H1 (cell line): ENCODE measurements around the gene TRIM29. TPM values are rescaled to one million over a fixed set of nuclear protein-coding genes. Genes with fewer than 3 reads are reported as not detected.

Experiments used
- CTCF ChIA-PET: fragments of 300-600 bp; sonication (Branson Sonifier 250); formaldehyde crosslinking; loops from one replicate; lab custom pipeline; 2021; ENCODE audit not compliant: partially characterized antibody; lab: Charles Lee
- POLR2A ChIA-PET: fragments of 300-600 bp; sonication (Branson Sonifier 250); formaldehyde crosslinking; loops from one replicate; lab custom pipeline; 2021; ENCODE audit warnings: inconsistent platforms; ENCODE audit not compliant: partially characterized antibody; lab: Charles Lee
- DNase-seq, 2 experiments: peaks; one replicate each; pipeline versions ENCODE4 v3.0.0 to v3.0.0-alpha.2; 2010 to 2022; ENCODE audit warnings: low spot score in 2 of 2, low read depth in 1 of 2, mixed read lengths in 1 of 2
- FAIRE-seq: peaks from 2 replicates; lab custom pipeline; 2011; peaks lifted over from hg19 to GRCh38; lab: Jason Lieb, UNC
- H2AFZ ChIP-seq: 2 replicates; pipeline ENCODE4 v1.8.1; 2012; ENCODE audit warnings: low read length, inconsistent platforms
- H2AK5ac ChIP-seq: 2 replicates; pipeline ENCODE4 v1.6.1; 2013; ENCODE audit warnings: low read depth, low read length
- H2BK120ac ChIP-seq: replicated peaks from 2 replicates; pipeline ENCODE3; 2013; ENCODE audit warnings: low read depth, low read length, inconsistent platforms
- H2BK12ac ChIP-seq: 2 replicates; pipeline ENCODE4 v1.6.1; 2013; ENCODE audit warnings: low read depth, low read length
- H2BK15ac ChIP-seq: 2 replicates; pipeline ENCODE4 v1.6.1; 2013; ENCODE audit warnings: low read length
- H2BK20ac ChIP-seq: 2 replicates; pipeline ENCODE4 v1.6.1; 2013; ENCODE audit warnings: low read length
- H2BK5ac ChIP-seq: 2 replicates; pipeline ENCODE4 v1.6.1; 2013; ENCODE audit warnings: low read depth, low read length
- H3K14ac ChIP-seq: 2 replicates; pipeline ENCODE4 v1.6.1; 2013; ENCODE audit warnings: inconsistent platforms; ENCODE audit not compliant: insufficient read length
- H3K18ac ChIP-seq: 2 replicates; pipeline ENCODE4 v1.6.1; 2013; ENCODE audit warnings: low read length; ENCODE audit errors: extremely low read depth
- H3K23ac ChIP-seq: 2 replicates; pipeline ENCODE4 v1.6.1; 2013; ENCODE audit warnings: inconsistent platforms; ENCODE audit not compliant: insufficient read length
- H3K23me2 ChIP-seq: 2 replicates; pipeline ENCODE4 v1.6.1; 2013; ENCODE audit warnings: low read depth, low read length
- H3K27ac ChIP-seq: 2 replicates; pipeline ENCODE4 v1.6.1; 2011; ENCODE audit warnings: low read depth, low read length, inconsistent platforms
- H3K27me3 ChIP-seq, 4 experiments: replicated peaks in 1 of 4; 1 replicate in 1 of 4; 2 replicates in 3 of 4; pipeline versions ENCODE4 v1.6.1 to v1.8.1; 2011 to 2013; ENCODE audit warnings: low read length in 3 of 4, mild to moderate bottlenecking in 3 of 4, inconsistent platforms in 2 of 4, mixed read lengths in 2 of 4, moderate library complexity in 1 of 4; ENCODE audit not compliant: control insufficient read depth in 3 of 4, insufficient read depth in 3 of 4; ENCODE audit errors: extremely low read depth in 1 of 4
- H3K36me3 ChIP-seq, 4 experiments: 2 replicates each; pipeline versions ENCODE4 v1.6.1 to v1.8.1; 2011 to 2013; ENCODE audit warnings: mild to moderate bottlenecking in 4 of 4, low read length in 3 of 4, moderate library complexity in 2 of 4, control low read depth in 1 of 4, inconsistent platforms in 1 of 4; ENCODE audit not compliant: insufficient read depth in 4 of 4, control insufficient read depth in 2 of 4
- H3K4ac ChIP-seq: replicated peaks from 2 replicates; pipeline ENCODE3; 2013; ENCODE audit warnings: low read length, low read depth, mixed read lengths, inconsistent platforms; ENCODE audit not compliant: insufficient read length
- H3K4me1 ChIP-seq, 4 experiments: replicated peaks in 1 of 4; 1 replicate in 1 of 4; 2 replicates in 3 of 4; pipeline versions ENCODE4 v1.6.1 to v1.8.1; 2011 to 2013; ENCODE audit warnings: low read length in 3 of 4, inconsistent platforms in 2 of 4, mixed read lengths in 1 of 4; ENCODE audit not compliant: insufficient read depth in 4 of 4, control insufficient read depth in 3 of 4
- H3K4me2 ChIP-seq, 2 experiments: 2 replicates each; pipeline versions ENCODE4 v1.6.1 to v1.8.1; 2011 to 2013; ENCODE audit warnings: low read depth in 2 of 2, low read length in 2 of 2, control low read depth in 1 of 2, inconsistent platforms in 1 of 2, mild to moderate bottlenecking in 1 of 2; ENCODE audit not compliant: insufficient read depth in 1 of 2
- H3K4me3 ChIP-seq, 4 experiments: fragments of 200-600, 300-600 bp in 1 of 4; sonication (generic), shearing (Covaris generic), sonication (Bioruptor Twin) in 1 of 4; 2 replicates each; pipeline versions ENCODE4 v1.5.1 to v1.8.1; 2011 to 2016; ENCODE audit warnings: low read length in 4 of 4, low read depth in 3 of 4, control low read depth in 2 of 4, inconsistent platforms in 2 of 4, mild to moderate bottlenecking in 2 of 4, mixed read lengths in 1 of 4, moderate library complexity in 1 of 4; ENCODE audit not compliant: insufficient read depth in 2 of 4; ENCODE audit errors: extremely low read depth in 1 of 4
- H3K56ac ChIP-seq: replicated peaks from 2 replicates; pipeline ENCODE3; 2013; ENCODE audit warnings: low read depth, mild to moderate bottlenecking, mixed read lengths, low read length, inconsistent platforms; ENCODE audit not compliant: insufficient read length
- H3K79me1 ChIP-seq: 2 replicates; pipeline ENCODE4 v1.6.1; 2013; ENCODE audit warnings: low read depth, low read length, control low read depth
- H3K79me2 ChIP-seq, 2 experiments: 2 replicates each; pipeline versions ENCODE4 v1.6.1 to v1.8.1; 2012 to 2013; ENCODE audit warnings: low read length in 2 of 2, mild to moderate bottlenecking in 2 of 2, inconsistent platforms in 1 of 2; ENCODE audit not compliant: insufficient read depth in 2 of 2, control insufficient read depth in 1 of 2
- H3K9ac ChIP-seq, 4 experiments: replicated peaks in 1 of 4; 1 replicate in 1 of 4; 2 replicates in 3 of 4; pipeline versions ENCODE4 v1.6.1 to v1.8.1; 2011 to 2013; ENCODE audit warnings: low read depth in 3 of 4, low read length in 3 of 4, control low read depth in 2 of 4, mild to moderate bottlenecking in 2 of 4, moderate library complexity in 2 of 4, inconsistent platforms in 1 of 4; ENCODE audit errors: extremely low read depth in 1 of 4
- H3K9me3 ChIP-seq, 2 experiments: 2 replicates each; pipeline versions ENCODE4 v1.6.1 to v1.8.1; 2012 to 2013; ENCODE audit warnings: mild to moderate bottlenecking in 2 of 2, moderate library complexity in 2 of 2, control low read depth in 1 of 2, inconsistent platforms in 1 of 2, low read depth in 1 of 2, low read length in 1 of 2, mixed read lengths in 1 of 2; ENCODE audit not compliant: insufficient read depth in 2 of 2
- H4K20me1 ChIP-seq, 2 experiments: replicated peaks in 1 of 2; 2 replicates each; pipeline versions ENCODE3 to v1.8.1; 2011 to 2013; ENCODE audit warnings: inconsistent platforms in 2 of 2, low read length in 2 of 2, mild to moderate bottlenecking in 1 of 2; ENCODE audit not compliant: insufficient read depth in 2 of 2, control insufficient read depth in 1 of 2
- H4K5ac ChIP-seq: 2 replicates; pipeline ENCODE4 v1.6.1; 2013; ENCODE audit warnings: low read length, low read depth, mixed read lengths, inconsistent platforms; ENCODE audit not compliant: insufficient read length
- H4K8ac ChIP-seq: 2 replicates; pipeline ENCODE4 v1.8.0; 2013; ENCODE audit warnings: mild to moderate bottlenecking, moderate library complexity, low read length, inconsistent platforms; ENCODE audit not compliant: insufficient read depth; ENCODE audit errors: extremely low read depth
- H4K91ac ChIP-seq: replicated peaks from 2 replicates; pipeline ENCODE3; 2013; ENCODE audit warnings: low read length, mixed read lengths, inconsistent platforms; ENCODE audit not compliant: insufficient read length
- WGBS, 2 experiments: shearing (Covaris generic) in 1 of 2; methylation state at CpG; one replicate each; pipeline versions ENCODE4 v1.1.6 to v1.1.7; 2013 to 2015; ENCODE audit warnings: low lambda C conversion rate in 2 of 2, mixed read lengths in 2 of 2, inconsistent platforms in 1 of 2, low coverage in 1 of 2, missing lambda C conversion rate in 1 of 2; ENCODE audit not compliant: insufficient replicate concordance in 2 of 2, insufficient coverage in 1 of 2, insufficient read length in 1 of 2; ENCODE audit errors: extremely low coverage in 1 of 2, missing lambda C conversion rate in 1 of 2; 5-methylcytosine and 5-hydroxymethylcytosine counted together
- polyA plus RNA-seq, 7 experiments: library from polyadenylated mRNA; depleted of rRNA in 3 of 7; stranded (reverse) in 5 of 7; unstranded in 2 of 7; fragments of >200 nt in 5 of 7; fragments of 200-250 nt in 2 of 7; gene quantifications; 1 replicate in 5 of 7; 2 replicates in 1 of 7; 4 replicates in 1 of 7; pipeline versions ENCODE4 v1.2.1 to v1.2.3, GENCODE V29; 2011 to 2013; ENCODE audit warnings: missing spikeins in 2 of 7, mixed read lengths in 2 of 7
- total RNA-seq: library from RNA; stranded (reverse); fragmentation: NEBNext Ultra II Directional; extraction: Animal tissue kit (Norgen Biotek cat#: 25700); gene quantifications from 2 replicates; pipeline ENCODE4 v1.2.1, GENCODE V29; 2021

Gene TRIM29
- total and polyA plus RNA-seq, 2 of the 8 experiments (the other 6 are each of a cell fraction or from before 2014, with no cell fraction given): 0.17 to 0.43 TPM

GRCh38 chr11:120137187-120137610 is 714 bp downstream of the TRIM29 start:
- Histone ChIP-seq H4K20me1 (peaks cover 0 to 1% of the 10 kb centered on the region in 2 experiments), H3K23me2 (peaks cover 4% of the 10 kb centered on the region; the same call in 1 of the 2 replicates), H2AFZ (no peak overlapping the region), H3K4me3 (no peak overlapping the region), H3K14ac (no peak overlapping the region), H3K4me1 (peaks cover 0 to 4% (median 1%) of the 10 kb centered on the region in 4 experiments; a peak in 1 of 7 replicates), H3K9ac (no peak overlapping the region), H2BK120ac (no peak overlapping the region), H3K9me3 (no peaks in the 10 kb centered on the region), H2BK20ac (no peak overlapping the region), H2BK15ac (no peak overlapping the region), H2BK12ac (no peak overlapping the region), H3K4ac (no peak overlapping the region), H4K91ac (no peak overlapping the region), H3K27ac (no peak overlapping the region), H2BK5ac (no peak overlapping the region), H4K8ac (no peak overlapping the region), H3K79me1 (no peaks in the 10 kb centered on the region), H3K18ac (no peak overlapping the region), H3K27me3 (peaks cover 0 to 2% (median 0%) of the 10 kb centered on the region in 4 experiments; a peak in 3 of 7 replicates), H3K56ac (no peak overlapping the region), H3K79me2 (no peaks in the 10 kb centered on the region), H3K23ac (no peak overlapping the region), H3K36me3 (no peaks in the 10 kb centered on the region), H4K5ac (no peak overlapping the region), H3K4me2 (no peak overlapping the region), H2AK5ac (no peak overlapping the region)
- ChIA-PET CTCF (interaction anchor here (0.7 to 3.7 kb wide), 9 partner anchors 8 to 472 kb away, joined by 3 to 15 read pairs (median 3); no protein-coding TSS in a partner anchor), POLR2A (no interaction called here)
- peak in 1 of 2 experiments; percentile 42 for DNase-seq
- no peak for FAIRE-seq
- 93% methylated on average over 24 of the region's 24 CpGs; no CpG with 5 or more reads in 1 of the 2 experiments for WGBS, 2 experiments
